ENCODE measurements around the gene IQCK. TPM values are rescaled to one million over a fixed set of nuclear protein-coding genes. Genes with fewer than 3 reads are reported as not detected.

Gene IQCK
- total RNA-seq, 6 donors from 2014 or later: 9.3 to 50.3 (median 18.3) TPM

DNA sequence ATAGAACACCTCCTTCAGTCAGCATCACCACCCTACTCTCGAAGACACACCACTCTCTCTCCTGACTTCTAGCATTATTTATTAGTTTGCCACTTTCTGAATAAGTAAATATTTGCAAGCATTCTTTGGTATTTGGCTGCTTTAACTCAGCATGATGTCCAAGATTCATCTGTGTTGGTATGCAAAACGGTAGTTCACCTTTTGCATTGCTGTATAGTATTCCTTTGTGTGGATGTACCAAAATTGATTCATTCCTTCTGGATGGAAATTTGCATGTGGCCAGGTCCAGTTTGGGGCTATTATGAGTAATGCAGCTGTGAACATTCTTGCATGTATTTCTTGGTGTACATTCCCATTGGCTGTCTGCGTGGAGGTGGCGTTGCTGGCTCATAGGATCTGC lies 32.9 kb upstream of the IQCK start:
- H3K27ac ChIP-seq: no peak overlapping the region
- DNase-seq (no peak), ATAC-seq (ENCODE audit: low FRiP score in 2 of 2) (no peak)
- TF ChIP-seq, protein P1, sequence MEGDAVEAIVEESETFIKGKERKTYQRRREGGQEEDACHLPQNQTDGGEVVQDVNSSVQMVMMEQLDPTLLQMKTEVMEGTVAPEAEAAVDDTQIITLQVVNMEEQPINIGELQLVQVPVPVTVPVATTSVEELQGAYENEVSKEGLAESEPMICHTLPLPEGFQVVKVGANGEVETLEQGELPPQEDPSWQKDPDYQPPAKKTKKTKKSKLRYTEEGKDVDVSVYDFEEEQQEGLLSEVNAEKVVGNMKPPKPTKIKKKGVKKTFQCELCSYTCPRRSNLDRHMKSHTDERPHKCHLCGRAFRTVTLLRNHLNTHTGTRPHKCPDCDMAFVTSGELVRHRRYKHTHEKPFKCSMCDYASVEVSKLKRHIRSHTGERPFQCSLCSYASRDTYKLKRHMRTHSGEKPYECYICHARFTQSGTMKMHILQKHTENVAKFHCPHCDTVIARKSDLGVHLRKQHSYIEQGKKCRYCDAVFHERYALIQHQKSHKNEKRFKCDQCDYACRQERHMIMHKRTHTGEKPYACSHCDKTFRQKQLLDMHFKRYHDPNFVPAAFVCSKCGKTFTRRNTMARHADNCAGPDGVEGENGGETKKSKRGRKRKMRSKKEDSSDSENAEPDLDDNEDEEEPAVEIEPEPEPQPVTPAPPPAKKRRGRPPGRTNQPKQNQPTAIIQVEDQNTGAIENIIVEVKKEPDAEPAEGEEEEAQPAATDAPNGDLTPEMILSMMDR (IDR thresholded peaks at IDR 0.05): no peak
- no peak for TF ChIP-seq POLR2AphosphoS5 (IDR thresholded peaks at IDR 0.05)
- no peak for TF ChIP-seq EP300 (IDR thresholded peaks at IDR 0.05)
- TF ChIP-seq POLR2A (IDR thresholded peaks at IDR 0.05): no peak
- H3K36me3 ChIP-seq: peaks cover 0 to 65% (median 43%) of the 10 kb centered on the region in 4 donors
- H3K4me3 ChIP-seq: no peak overlapping the region
- H3K4me1 ChIP-seq: peaks cover 4 to 13% (median 5%) of the 10 kb centered on the region in 4 donors
- no peaks in the 10 kb centered on the region for H3K27me3 ChIP-seq
- H3K9me3 ChIP-seq: no peaks in the 10 kb centered on the region
- 99% methylated on average over 4 of the region's 4 CpGs for WGBS, 2 donors

DNA sequence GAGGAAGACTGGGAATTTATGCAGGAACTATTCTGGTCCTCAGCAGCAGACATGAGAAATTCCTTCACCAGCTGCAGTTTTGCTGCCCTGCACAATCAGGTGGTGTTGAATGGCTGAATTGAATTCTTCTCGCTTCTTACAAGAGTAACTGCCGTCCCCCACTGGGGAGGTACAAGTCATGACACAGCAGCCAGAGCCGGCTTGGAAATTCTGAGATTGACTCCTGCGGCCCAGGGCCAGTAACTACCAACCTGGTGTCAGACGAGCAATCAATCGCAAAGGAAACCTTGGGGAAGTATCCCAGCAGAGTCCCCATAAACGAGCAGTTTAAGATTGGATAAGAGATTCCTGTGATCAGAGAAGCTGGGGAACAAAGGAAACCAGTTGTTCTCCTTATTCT lies 30.8 kb upstream of the IQCK start:
- Histone ChIP-seq H3K4me3 (no peak overlapping the region), H3K27me3 (no peaks in the 10 kb centered on the region), H3K36me3 (peaks cover 0 to 70% (median 53%) of the 10 kb centered on the region in 4 donors), H3K27ac (no peak overlapping the region), H3K4me1 (peaks cover 4 to 22% (median 11%) of the 10 kb centered on the region in 4 donors), H3K9me3 (no peaks in the 10 kb centered on the region)
- ATAC-seq (ENCODE audit: low FRiP score in 2 of 2) (no peak), DNase-seq (no peak)
- WGBS, 2 donors: 80 to 86% methylated on average over 2 to 7 of the region's 7 CpGs
- TF ChIP-seq POLR2A (IDR thresholded peaks at IDR 0.05) (no peak), POLR2AphosphoS5 (IDR thresholded peaks at IDR 0.05) (no peak), EP300 (IDR thresholded peaks at IDR 0.05) (no peak)
- TF ChIP-seq, protein P1 (IDR thresholded peaks at IDR 0.05): no peak

DNA sequence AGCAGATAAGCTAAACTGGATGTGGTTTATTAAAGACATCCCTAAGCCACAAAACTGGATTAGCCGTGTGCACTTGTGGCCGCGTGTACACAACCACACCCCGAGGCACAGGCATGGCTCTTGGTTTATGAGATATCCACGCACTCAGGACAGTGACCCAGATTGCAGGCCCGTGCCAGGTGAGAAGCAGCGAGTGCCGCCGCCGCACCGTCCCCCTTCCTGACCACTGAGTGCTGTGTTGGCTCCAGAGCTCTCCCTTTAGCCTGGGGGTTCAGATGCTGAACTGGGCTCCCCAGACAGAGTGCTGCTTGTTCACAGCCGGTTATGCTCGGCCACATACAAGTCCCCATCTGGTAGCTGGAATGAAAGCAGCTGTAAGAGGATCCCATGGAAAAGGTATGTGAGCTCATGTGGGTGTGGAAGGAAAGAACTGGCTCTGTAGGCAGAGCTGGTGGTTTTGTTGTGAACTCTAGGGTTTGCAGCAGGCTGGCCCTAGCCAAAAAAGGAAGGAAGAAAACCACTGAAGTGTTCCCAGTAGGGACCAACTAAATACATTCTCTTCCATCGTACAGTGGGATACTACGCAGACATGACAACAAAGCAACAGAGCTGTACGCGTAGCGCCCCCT lies 29.6 kb upstream of the IQCK start:
- ATAC-seq (ENCODE audit: low FRiP score in 2 of 2): peak in 1 of 2 donors; percentile 14
- Histone ChIP-seq H3K27ac (no peak overlapping the region), H3K4me3 (no peak overlapping the region), H3K9me3 (no peaks in the 10 kb centered on the region), H3K27me3 (no peaks in the 10 kb centered on the region), H3K36me3 (peaks cover 0 to 69% (median 43%) of the 10 kb centered on the region in 4 donors), H3K4me1 (peaks cover 4 to 22% (median 11%) of the 10 kb centered on the region in 4 donors)
- DNase-seq: peak in 1 of 2 donors; percentile 67
- 87% methylated on average over 16 to 18 of the region's 18 CpGs for WGBS, 2 donors
- TF ChIP-seq, protein P1 (IDR thresholded peaks at IDR 0.05): no peak
- TF ChIP-seq POLR2AphosphoS5 (IDR thresholded peaks at IDR 0.05) (no peak), POLR2A (IDR thresholded peaks at IDR 0.05) (no peak), EP300 (IDR thresholded peaks at IDR 0.05) (no peak)

DNA sequence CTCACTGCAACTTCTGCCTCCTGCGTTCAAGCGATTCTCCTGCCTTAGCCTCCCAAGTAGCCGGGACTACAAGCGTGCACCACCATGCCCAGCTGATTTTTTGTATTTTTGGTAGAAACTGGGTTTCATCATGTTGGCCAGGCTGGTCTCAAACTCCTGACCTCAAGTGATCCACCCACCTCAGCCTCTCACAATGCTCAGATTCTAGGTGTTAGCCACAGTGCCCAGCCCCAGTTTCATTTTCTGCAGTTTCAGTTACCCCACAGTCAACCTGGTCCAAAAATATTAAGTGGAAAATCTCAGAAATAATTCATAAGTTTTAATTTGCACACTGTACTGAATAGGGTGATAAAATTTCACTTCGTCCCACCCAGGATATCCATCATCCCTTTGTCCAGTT lies 28.7 kb upstream of the IQCK start:
- H3K4me3 ChIP-seq: no peak overlapping the region
- H3K27me3 ChIP-seq: no peaks in the 10 kb centered on the region
- H3K36me3 ChIP-seq: peaks cover 0 to 62% (median 35%) of the 10 kb centered on the region in 4 donors
- ATAC-seq (ENCODE audit: low FRiP score in 2 of 2) (no peak), DNase-seq (no peak)
- no peak overlapping the region for H3K27ac ChIP-seq
- TF ChIP-seq, protein P1 (IDR thresholded peaks at IDR 0.05): no peak
- WGBS, 2 donors: 94 to 95% methylated on average over 5 of the region's 5 CpGs
- no peaks in the 10 kb centered on the region for H3K9me3 ChIP-seq
- peaks cover 4 to 22% (median 11%) of the 10 kb centered on the region in 4 donors for H3K4me1 ChIP-seq

DNA sequence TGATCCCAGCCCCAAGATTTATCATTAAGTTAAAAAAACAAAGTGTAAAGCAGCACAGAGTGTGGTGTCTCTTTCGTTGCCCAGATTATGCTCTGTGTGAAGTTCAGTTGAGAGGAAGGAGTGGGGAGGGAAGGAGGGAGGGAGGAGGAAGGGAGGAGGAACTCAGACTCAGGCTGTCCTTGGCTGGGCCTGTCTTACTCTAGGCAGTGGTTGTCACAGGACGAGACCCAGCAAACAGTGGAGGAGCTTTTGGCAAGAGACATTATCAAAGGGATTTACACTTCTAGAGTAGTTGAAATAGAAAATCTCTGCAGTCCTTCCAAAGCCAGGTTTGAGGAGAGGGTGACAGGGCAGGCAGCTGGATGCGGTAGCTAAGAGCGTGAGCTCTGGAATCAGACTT lies 27.9 kb upstream of the IQCK start:
- 53 to 60% methylated on average over 4 of the region's 4 CpGs for WGBS, 2 donors

More for the DNA sequence above, 27.9 kb upstream of the IQCK start:
- Histone ChIP-seq H3K4me1 (peaks cover 4 to 22% (median 11%) of the 10 kb centered on the region in 4 donors), H3K36me3 (peaks cover 0 to 54% (median 29%) of the 10 kb centered on the region in 4 donors), H3K4me3 (no peak overlapping the region), H3K9me3 (no peaks in the 10 kb centered on the region), H3K27me3 (no peaks in the 10 kb centered on the region), H3K27ac (peak overlapping the region in 1 of 4 donors; percentile 26)
- ATAC-seq (ENCODE audit: low FRiP score in 2 of 2): peak in 1 of 2 donors; percentile 59
- TF ChIP-seq POLR2A (IDR thresholded peaks at IDR 0.05) (no peak), POLR2AphosphoS5 (IDR thresholded peaks at IDR 0.05) (no peak), EP300 (IDR thresholded peaks at IDR 0.05) (no peak)
- TF ChIP-seq, protein P1 (IDR thresholded peaks at IDR 0.05): no peak
- DNase-seq: no peak

Measured in upper lobe of left lung (tissue), 6 donors.